ENCODE data around the gene DGKI. TPM values are rescaled to one million over a fixed set of nuclear protein-coding genes. Genes with fewer than 3 reads are reported as not detected.

DGKI gene
- total RNA-seq, 1 experiment from 2014 or later: 0.15 TPM

DNA sequence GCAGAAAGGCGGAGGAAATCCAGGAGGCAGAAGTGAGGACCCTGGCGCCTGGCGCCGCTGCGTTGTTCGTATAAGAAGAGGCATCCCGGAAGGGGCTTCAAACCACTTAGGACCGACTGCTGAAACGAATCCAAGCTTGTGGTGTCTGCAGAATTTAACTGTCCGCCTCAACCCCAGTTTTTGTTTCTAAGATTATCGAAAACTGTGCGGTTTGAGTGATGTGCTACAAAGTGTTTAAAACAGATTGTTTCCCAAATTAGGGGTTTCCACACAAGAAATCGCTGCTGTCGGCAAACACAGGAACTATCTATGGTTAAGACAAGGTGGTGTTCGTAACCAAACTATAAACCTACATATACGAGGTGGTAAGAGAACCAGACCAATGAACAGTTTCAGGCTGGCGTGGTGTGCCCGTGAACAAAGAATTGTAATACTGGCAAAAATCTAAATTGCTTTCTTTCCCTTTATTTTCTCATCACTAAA is 835 bp upstream of the DGKI start:
- H3K9ac ChIP-seq (ENCODE audit: low read length): no peak overlapping the region
- RAD21 ChIA-PET (ENCODE audit: low non-redundant PET in 1 of 2, low total read pairs in 2 of 2, uncharacterized antibody in 2 of 2, unreplicated experiment in 2 of 2): no interaction called here
- no TSS peak for BruUV-seq (replicated peaks)
- TF ChIP-seq, protein P1, sequence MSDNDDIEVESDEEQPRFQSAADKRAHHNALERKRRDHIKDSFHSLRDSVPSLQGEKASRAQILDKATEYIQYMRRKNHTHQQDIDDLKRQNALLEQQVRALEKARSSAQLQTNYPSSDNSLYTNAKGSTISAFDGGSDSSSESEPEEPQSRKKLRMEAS (IDR thresholded peaks at IDR 0.05): no peak
- no peak for TF ChIP-seq CBX3 (IDR thresholded peaks at IDR 0.05; ENCODE audit: low read depth)
- TF ChIP-seq EZH2 (IDR thresholded peaks at IDR 0.05): no peak
- TF ChIP-seq SP1 (IDR thresholded peaks at IDR 0.05; ENCODE audit: low read depth): no peak
- TF ChIP-seq, protein P2, sequence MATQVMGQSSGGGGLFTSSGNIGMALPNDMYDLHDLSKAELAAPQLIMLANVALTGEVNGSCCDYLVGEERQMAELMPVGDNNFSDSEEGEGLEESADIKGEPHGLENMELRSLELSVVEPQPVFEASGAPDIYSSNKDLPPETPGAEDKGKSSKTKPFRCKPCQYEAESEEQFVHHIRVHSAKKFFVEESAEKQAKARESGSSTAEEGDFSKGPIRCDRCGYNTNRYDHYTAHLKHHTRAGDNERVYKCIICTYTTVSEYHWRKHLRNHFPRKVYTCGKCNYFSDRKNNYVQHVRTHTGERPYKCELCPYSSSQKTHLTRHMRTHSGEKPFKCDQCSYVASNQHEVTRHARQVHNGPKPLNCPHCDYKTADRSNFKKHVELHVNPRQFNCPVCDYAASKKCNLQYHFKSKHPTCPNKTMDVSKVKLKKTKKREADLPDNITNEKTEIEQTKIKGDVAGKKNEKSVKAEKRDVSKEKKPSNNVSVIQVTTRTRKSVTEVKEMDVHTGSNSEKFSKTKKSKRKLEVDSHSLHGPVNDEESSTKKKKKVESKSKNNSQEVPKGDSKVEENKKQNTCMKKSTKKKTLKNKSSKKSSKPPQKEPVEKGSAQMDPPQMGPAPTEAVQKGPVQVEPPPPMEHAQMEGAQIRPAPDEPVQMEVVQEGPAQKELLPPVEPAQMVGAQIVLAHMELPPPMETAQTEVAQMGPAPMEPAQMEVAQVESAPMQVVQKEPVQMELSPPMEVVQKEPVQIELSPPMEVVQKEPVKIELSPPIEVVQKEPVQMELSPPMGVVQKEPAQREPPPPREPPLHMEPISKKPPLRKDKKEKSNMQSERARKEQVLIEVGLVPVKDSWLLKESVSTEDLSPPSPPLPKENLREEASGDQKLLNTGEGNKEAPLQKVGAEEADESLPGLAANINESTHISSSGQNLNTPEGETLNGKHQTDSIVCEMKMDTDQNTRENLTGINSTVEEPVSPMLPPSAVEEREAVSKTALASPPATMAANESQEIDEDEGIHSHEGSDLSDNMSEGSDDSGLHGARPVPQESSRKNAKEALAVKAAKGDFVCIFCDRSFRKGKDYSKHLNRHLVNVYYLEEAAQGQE (IDR thresholded peaks at IDR 0.05; ENCODE audit: low read depth): no peak
- no peak for TF ChIP-seq SIN3A (IDR thresholded peaks at IDR 0.05; ENCODE audit: low read depth)
- TF ChIP-seq EZH2phosphoT487 (IDR thresholded peaks at IDR 0.05; ENCODE audit: borderline replicate concordance): no peak
- TF ChIP-seq YY1 (IDR thresholded peaks at IDR 0.05; ENCODE audit: extremely low read depth, insufficient replicate concordance, low read depth, low read length): no peak
- TF ChIP-seq SRF (IDR thresholded peaks at IDR 0.05; ENCODE audit: low read depth): no peak
- TF ChIP-seq CEBPB (IDR thresholded peaks at IDR 0.05; ENCODE audit: low read depth): no peak
- TF ChIP-seq, protein P3, sequence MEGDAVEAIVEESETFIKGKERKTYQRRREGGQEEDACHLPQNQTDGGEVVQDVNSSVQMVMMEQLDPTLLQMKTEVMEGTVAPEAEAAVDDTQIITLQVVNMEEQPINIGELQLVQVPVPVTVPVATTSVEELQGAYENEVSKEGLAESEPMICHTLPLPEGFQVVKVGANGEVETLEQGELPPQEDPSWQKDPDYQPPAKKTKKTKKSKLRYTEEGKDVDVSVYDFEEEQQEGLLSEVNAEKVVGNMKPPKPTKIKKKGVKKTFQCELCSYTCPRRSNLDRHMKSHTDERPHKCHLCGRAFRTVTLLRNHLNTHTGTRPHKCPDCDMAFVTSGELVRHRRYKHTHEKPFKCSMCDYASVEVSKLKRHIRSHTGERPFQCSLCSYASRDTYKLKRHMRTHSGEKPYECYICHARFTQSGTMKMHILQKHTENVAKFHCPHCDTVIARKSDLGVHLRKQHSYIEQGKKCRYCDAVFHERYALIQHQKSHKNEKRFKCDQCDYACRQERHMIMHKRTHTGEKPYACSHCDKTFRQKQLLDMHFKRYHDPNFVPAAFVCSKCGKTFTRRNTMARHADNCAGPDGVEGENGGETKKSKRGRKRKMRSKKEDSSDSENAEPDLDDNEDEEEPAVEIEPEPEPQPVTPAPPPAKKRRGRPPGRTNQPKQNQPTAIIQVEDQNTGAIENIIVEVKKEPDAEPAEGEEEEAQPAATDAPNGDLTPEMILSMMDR (IDR thresholded peaks at IDR 0.05 in 2 of 3, conservative IDR thresholded peaks at IDR 0.05 in 1 of 3; ENCODE audit: borderline replicate concordance in 1 of 3, insufficient read depth in 1 of 3, low read depth in 2 of 3, low read length in 2 of 3): no peak
- no peak for TF ChIP-seq FOSL1 (IDR thresholded peaks at IDR 0.05; ENCODE audit: low read depth)
- no peak for TF ChIP-seq POLR2A (IDR thresholded peaks at IDR 0.05; ENCODE audit: borderline replicate concordance, extremely low read depth, insufficient read depth, insufficient read length)
- no peak for TF ChIP-seq RAD21 (IDR thresholded peaks at IDR 0.05; ENCODE audit: low read depth)
- no peak for TF ChIP-seq ZFX (IDR thresholded peaks at IDR 0.05)
- TF ChIP-seq ELF1 (IDR thresholded peaks at IDR 0.05; ENCODE audit: borderline replicate concordance, low read depth): no peak
- TF ChIP-seq, protein P4, sequence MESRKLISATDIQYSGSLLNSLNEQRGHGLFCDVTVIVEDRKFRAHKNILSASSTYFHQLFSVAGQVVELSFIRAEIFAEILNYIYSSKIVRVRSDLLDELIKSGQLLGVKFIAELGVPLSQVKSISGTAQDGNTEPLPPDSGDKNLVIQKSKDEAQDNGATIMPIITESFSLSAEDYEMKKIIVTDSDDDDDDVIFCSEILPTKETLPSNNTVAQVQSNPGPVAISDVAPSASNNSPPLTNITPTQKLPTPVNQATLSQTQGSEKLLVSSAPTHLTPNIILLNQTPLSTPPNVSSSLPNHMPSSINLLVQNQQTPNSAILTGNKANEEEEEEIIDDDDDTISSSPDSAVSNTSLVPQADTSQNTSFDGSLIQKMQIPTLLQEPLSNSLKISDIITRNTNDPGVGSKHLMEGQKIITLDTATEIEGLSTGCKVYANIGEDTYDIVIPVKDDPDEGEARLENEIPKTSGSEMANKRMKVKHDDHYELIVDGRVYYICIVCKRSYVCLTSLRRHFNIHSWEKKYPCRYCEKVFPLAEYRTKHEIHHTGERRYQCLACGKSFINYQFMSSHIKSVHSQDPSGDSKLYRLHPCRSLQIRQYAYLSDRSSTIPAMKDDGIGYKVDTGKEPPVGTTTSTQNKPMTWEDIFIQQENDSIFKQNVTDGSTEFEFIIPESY (IDR thresholded peaks at IDR 0.05; ENCODE audit: extremely low read depth, insufficient replicate concordance, low read length): no peak
- no peak for TF ChIP-seq JUND (IDR thresholded peaks at IDR 0.05)
- TF ChIP-seq TCF7L2 (IDR thresholded peaks at IDR 0.05; ENCODE audit: borderline replicate concordance, extremely low read depth, insufficient read depth, insufficient read length): no peak
- no peak for TF ChIP-seq ZNF274 (IDR thresholded peaks at IDR 0.05; ENCODE audit: low read depth, low read length)
- no peak overlapping the region for H2AFZ ChIP-seq (ENCODE audit: low read depth, low read length, poor library complexity, severe bottlenecking)
- no peak for ATAC-seq
- no peaks in the 10 kb centered on the region for H3K9me2 ChIP-seq (ENCODE audit: insufficient read depth)
- H3K9me3 ChIP-seq (ENCODE audit: control insufficient read depth in 1 of 2, insufficient read depth in 1 of 2, low read depth in 1 of 2, low read length in 2 of 2): no peaks in the 10 kb centered on the region
- POLR2A ChIA-PET: no interaction called here
- no peaks in the 10 kb centered on the region for H3K4me1 ChIP-seq (ENCODE audit: control insufficient read depth in 1 of 2, insufficient read depth in 2 of 2, low read length in 2 of 2)
- intact Hi-C loops (cut with micrococcal nuclease): no loop called here
- no peaks in the 10 kb centered on the region for H3K36me3 ChIP-seq (ENCODE audit: control insufficient read depth in 1 of 2, insufficient read depth in 2 of 2, low read length in 2 of 2)
- no peaks in the 10 kb centered on the region for H3K27me3 ChIP-seq (ENCODE audit: insufficient read depth, low read length)
- no peaks in the 10 kb centered on the region for H4K20me1 ChIP-seq (ENCODE audit: insufficient read depth)
- CTCF ChIA-PET: no interaction called here
- no peak for DNase-seq (ENCODE audit: low read depth, low spot score)
- H3K79me2 ChIP-seq (ENCODE audit: insufficient read depth, low read length): no peaks in the 10 kb centered on the region
- H3K4me3 ChIP-seq (replicated peaks in 1 of 2; ENCODE audit: low read depth in 1 of 2, low read length in 2 of 2): no peak overlapping the region
- H3K27ac ChIP-seq (ENCODE audit: low read depth, low read length): no peak overlapping the region
- no peak overlapping the region for H3K4me2 ChIP-seq (ENCODE audit: low read length)

Measured in HCT116 (cell line).